ENCODE results near the gene SFT2D1. TPM values are rescaled to one million over a fixed set of nuclear protein-coding genes. Genes with fewer than 3 reads are reported as not detected.

The SFT2D1 gene
- total RNA-seq, 4 donors from 2014 or later: 7.6 to 55.6 (median 39.7) TPM

- H3K9me3 ChIP-seq: no peaks in the 10 kb centered on the region
- H3K4me3 ChIP-seq: no peak overlapping the region
- no peak for TF ChIP-seq CTCF (IDR thresholded peaks at IDR 0.05)
- TF ChIP-seq EP300 (IDR thresholded peaks at IDR 0.05; ENCODE audit: low read depth): no peak
- no peak for TF ChIP-seq POLR2AphosphoS5 (IDR thresholded peaks at IDR 0.05)
- no peak for TF ChIP-seq POLR2A (IDR thresholded peaks at IDR 0.05)
- in situ Hi-C loops (cut with MboI; ENCODE audit: low pct_ligation_motif_present in 1 of 4, low pct_unique_long_range_greater_than_20kb in 1 of 4, low sequenced_read_pairs in 3 of 4): no loop called here
- no peaks in the 10 kb centered on the region for H3K4me1 ChIP-seq
- no peak overlapping the region for H3K27ac ChIP-seq
- no peaks in the 10 kb centered on the region for H3K27me3 ChIP-seq
- DNase-seq: no peak
- H3K36me3 ChIP-seq: peaks cover 0 to 19% (median 5%) of the 10 kb centered on the region in 4 donors
- intact Hi-C loops (cut with DNase I; ENCODE audit: low total_unique reads): no loop called here
- WGBS, 2 donors (ENCODE audit: low coverage in 1 of 2): 71% methylated on average over 3 of the region's 3 CpGs; no CpG with 5 or more reads in 1 of the 2 donors
These were observed 18.7 kb upstream of the SFT2D1 start for GRCh38 chr6:166361077-166361429.

GRCh38 chr6:166360243-166361076 is 18.1 kb upstream of the SFT2D1 start:
- no peak overlapping the region for H3K4me3 ChIP-seq
- intact Hi-C loops (cut with DNase I; ENCODE audit: low total_unique reads): no loop called here
- no peak for DNase-seq
- peaks cover 3% of the 10 kb centered on the region for H3K27me3 ChIP-seq
- no peaks in the 10 kb centered on the region for H3K4me1 ChIP-seq
- in situ Hi-C loops (cut with MboI; ENCODE audit: low pct_ligation_motif_present in 1 of 4, low pct_unique_long_range_greater_than_20kb in 1 of 4, low sequenced_read_pairs in 3 of 4): no loop called here
- no peak overlapping the region for H3K27ac ChIP-seq
- no peaks in the 10 kb centered on the region for H3K9me3 ChIP-seq
- TF ChIP-seq POLR2A (IDR thresholded peaks at IDR 0.05) (no peak), CTCF (IDR thresholded peaks at IDR 0.05) (no peak)
- 73 to 84% methylated on average over 8 of the region's 8 CpGs for WGBS, 2 donors (ENCODE audit: low coverage in 1 of 2)
- H3K36me3 ChIP-seq: peaks cover 0 to 13% (median 5%) of the 10 kb centered on the region in 4 donors

- Histone ChIP-seq H3K4me1 (peaks cover 0 to 14% (median 6%) of the 10 kb centered on the region in 4 donors), H3K36me3 (no peaks in the 10 kb centered on the region), H3K9me3 (no peaks in the 10 kb centered on the region), H3K4me3 (no peak overlapping the region), H3K27ac (no peak overlapping the region), H3K27me3 (peaks cover 3% of the 10 kb centered on the region)
- no peak for DNase-seq
- WGBS, 2 donors (ENCODE audit: low coverage in 1 of 2): 78 to 88% methylated on average over 5 of the region's 5 CpGs
- intact Hi-C loops (cut with DNase I; ENCODE audit: low total_unique reads): no loop called here
- in situ Hi-C loops (cut with MboI; ENCODE audit: low pct_ligation_motif_present in 1 of 4, low pct_unique_long_range_greater_than_20kb in 1 of 4, low sequenced_read_pairs in 3 of 4): no loop called here
- TF ChIP-seq CTCF (IDR thresholded peaks at IDR 0.05) (no peak), EP300 (IDR thresholded peaks at IDR 0.05; ENCODE audit: low read depth) (no peak), POLR2A (IDR thresholded peaks at IDR 0.05) (no peak), POLR2AphosphoS5 (IDR thresholded peaks at IDR 0.05) (no peak)
These were observed 13.2 kb upstream of the SFT2D1 start for GRCh38 chr6:166355552-166355951.

- Histone ChIP-seq H3K4me3 (no peak overlapping the region), H3K36me3 (no peaks in the 10 kb centered on the region), H3K27ac (no peak overlapping the region), H3K9me3 (no peaks in the 10 kb centered on the region), H3K27me3 (peaks cover 3% of the 10 kb centered on the region), H3K4me1 (peaks cover 0 to 14% (median 6%) of the 10 kb centered on the region in 4 donors)
- no peak for DNase-seq
- intact Hi-C loops (cut with DNase I; ENCODE audit: low total_unique reads) (no loop called here), in situ Hi-C loops (cut with MboI; ENCODE audit: low pct_ligation_motif_present in 1 of 4, low pct_unique_long_range_greater_than_20kb in 1 of 4, low sequenced_read_pairs in 3 of 4) (no loop called here)
- no peak for TF ChIP-seq POLR2A (IDR thresholded peaks at IDR 0.05)
- no peak for TF ChIP-seq EP300 (IDR thresholded peaks at IDR 0.05; ENCODE audit: low read depth)
- no peak for TF ChIP-seq CTCF (IDR thresholded peaks at IDR 0.05)
- no peak for TF ChIP-seq POLR2AphosphoS5 (IDR thresholded peaks at IDR 0.05)
- 94 to 97% methylated on average over 4 of the region's 4 CpGs for WGBS, 2 donors (ENCODE audit: low coverage in 1 of 2)
These were observed 12.6 kb upstream of the SFT2D1 start for GRCh38 chr6:166354965-166355364.
